ENCODE measurements around the gene SPATA25.
"Not testable (repeated sequence)": the region's sequence is repeated elsewhere in the genome, so short reads cannot be mapped to it uniquely, and the experiment has no call there.

SPATA25 gene

DNA sequence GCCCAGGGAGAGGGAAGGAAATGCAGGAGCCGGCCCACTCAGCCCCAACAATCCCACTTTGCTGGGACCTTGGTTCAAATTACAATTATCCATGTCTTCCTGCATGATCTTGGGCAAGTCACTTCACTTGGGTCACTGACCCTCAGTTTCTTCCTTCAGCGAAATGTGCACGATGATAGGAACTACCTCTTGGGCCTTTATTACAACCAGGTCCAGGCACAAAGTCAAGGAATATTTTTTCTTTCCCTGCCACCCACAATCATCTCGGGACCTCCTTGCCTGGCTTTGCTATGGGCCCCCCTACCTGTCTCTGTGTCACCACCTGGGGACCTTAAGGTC, 24.9 kb upstream of the SPATA25 start:
- no peak for DNase-seq

DNA sequence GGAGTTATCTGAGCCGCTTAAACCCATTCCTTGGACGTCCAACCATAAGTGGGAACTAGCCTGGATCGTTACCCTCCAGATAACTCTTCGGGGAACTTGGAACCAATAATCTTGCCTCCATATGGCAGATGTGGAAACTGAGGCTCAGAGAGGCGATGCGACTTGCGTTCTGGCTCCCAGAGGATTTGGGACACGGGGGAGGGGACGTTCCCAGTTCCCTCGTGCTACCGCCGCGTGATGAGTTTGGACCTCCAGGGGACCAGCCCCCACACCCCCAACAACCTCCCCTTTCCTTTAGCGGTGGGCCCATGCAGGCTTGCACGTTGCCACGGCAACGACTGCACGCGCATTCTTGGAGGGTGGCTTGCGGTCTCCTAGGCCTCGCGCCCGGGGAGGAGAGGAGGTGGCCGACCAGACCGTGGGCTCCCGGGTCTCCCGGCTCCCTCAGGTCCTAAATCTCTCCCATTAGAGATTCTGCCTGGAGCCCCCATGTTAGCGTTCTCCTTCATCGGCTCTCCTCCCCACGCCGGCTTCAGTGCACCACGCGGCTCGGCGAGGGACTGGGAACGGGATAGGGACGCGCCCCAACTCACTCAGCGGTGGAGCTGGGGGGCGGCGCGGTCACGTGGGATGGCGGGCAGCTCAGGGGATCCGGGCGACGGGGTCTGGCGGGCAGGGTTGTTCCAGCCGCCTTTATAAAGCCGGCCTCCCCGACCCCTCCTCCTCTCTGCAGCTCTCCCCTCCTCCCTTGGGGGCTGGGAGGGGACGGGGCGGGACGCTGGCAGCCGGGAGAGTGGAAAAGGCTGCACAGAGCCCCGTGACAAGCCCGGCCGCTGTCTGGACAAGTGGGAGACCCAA, 24.3 kb upstream of the SPATA25 start, which contains the start of gene PLTP:
Gene PLTP, minus strand, starts transcription at position 670 of the 858 bp plus-strand sequence. CDS start 703 bp downstream, outside the sequence.
- peak; percentile 31 for DNase-seq

DNA sequence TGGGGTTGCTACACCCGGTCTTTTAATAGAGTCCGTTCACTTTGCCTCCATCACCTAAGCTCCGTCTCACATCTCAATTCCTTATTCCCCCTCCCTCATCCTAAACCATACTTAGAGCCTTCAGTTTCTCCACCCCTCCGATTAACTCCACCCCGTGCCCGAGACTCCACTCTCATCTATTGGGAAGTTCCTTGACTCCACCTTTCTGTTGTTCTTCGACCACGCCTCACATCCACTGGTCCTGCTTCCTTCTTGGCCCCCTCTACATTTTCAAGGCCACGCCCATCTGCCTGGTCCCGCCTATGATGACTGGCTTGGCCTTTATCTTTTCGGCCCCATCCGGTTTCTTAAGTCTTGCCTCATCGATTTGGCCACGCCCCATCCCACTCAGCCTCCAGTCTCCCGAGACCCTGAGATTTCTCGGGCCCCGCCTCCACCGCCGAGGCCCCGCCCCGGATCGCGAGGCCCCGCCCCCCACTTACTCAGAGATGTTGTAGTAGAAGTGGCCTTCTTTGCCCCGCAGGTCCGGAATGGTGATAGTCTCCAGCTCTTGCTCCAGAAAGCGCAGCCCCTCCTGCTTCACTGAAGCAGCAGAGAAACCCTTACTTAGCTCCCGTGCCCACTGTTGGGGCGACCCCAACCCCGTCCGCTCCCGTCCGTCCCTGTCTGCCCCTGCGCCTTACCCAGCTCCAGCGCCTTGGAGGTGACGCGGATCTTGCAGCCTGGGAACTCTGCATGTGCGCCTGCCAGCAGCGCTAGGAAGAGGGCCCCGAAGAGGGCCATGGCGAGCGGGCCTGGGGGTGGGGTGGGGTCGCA, 23.5 kb upstream of the SPATA25 start:
- DNase-seq, result peak; percentile 88

DNA sequence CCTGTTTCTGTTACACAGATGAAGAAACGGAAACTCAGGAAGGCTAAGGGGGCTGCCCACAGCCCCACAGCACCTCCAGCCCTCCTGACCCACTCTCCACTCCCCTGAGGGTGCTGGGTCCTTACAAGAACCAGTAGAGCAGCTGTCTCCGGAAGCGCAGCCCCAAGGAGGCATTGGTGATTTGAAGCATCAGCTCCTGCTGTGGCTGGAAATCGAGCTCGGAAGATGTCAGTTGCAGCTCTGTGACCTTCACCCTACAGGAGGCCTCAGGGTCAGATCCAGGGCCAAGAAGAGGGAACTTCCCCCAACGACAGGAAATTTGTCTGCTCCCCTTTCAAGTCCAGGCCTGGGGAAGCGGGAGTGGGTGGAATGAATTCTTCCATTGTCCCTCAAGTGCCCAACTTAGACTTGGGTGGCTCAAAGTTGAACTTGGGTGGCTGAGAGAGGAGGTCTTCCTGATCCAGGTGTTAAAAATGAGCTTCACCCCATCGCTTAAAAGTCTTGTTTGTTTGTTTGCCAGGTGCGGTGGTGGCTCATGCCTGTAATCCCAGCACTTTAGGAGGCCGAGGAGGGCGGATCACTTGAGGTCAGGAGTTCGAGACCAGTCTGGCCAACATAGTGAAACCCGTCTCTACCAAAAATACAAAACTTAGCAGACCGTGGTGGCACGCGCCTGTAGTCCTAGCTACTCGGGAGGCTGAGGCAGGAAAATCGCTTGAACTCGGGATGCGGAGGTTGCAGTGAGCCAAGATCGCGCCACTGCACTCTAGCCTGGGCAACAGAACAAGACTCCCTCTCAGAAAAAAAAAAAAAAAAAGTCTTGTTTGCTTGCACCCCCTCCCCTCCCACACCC, 22.6 kb upstream of the SPATA25 start:
- DNase-seq, result no peak

DNA sequence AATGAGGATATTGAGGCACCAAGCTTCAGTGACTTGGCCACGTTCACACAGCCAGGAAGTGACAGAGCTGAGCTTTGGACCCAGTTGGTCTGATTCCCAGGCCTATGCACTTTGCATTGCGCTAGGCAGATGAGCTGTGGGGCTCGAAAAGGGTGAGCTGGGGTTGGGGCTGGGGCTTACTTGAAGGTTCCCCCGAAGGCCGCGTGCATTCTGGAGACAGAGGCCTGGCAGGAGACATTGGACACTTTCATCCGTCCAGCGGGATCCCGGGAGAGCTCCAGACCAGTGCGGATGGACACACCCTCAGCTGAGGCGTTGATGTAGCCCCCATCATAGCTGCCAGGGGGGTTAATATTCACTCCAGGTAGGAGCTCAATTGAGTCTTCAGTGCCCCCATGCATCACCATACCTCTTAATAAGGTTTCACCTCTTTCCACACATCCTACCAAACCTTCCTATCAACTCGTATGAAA, 21.9 kb upstream of the SPATA25 start:
- no peak for DNase-seq

DNA sequence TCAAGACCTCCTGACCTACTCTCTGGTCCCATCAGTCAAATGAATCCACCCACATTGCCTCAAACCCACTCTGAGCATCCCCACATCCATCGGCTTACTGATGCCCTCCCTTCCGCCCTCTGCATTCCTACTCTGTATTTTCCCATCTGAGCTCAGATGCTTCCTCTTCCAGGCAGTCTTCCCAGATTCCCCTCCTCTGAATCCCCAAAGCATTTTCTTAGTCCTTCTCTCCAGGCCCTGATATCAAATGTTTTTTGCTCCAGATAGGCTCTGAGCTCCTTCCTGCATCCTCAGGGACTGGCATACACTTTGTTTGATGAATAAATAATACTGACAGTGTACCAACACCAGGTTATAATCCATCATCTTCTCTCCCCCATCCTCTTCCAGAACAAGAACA, 20.7 kb upstream of the SPATA25 start:
- DNase-seq, result no peak

DNA sequence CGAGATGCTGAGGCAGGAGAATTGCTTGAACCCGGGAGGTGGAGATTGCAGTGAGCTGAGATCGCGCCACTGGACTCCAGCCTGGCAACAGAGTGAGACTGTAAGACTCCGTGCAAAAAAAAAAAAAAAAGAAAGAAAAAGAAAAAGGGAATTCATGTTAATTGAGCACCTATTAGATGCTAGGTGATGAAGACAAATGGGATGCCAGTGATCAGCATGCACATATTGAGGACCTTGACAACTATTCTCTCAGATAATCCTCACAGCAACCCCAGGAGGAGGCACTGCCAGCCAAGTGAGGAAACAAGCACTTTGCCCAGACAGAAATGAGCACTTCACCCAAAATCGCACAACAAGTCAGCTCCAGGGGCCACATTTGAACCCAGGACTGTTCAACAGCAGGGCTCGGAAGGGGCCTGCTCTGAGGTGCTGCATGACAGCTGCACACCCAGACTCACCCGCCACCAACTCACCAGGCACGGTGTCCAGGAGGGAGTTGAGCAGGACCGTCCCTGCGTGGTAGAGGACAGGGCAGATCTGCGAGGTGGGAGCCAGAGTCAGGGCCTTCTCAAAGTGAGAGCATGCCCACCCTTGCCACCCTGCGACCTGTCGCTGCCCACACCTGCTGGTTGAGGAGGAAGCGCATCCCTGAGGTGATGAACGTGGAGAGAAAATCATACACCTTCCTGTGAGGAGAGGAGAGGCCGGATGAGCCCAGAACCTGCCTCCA, 20.0 kb upstream of the SPATA25 start:
- DNase-seq, result no peak

GRCh38 chr20:45905505-45906079, 18.2 kb upstream of the SPATA25 start:
- DNase-seq, result no peak

DNA sequence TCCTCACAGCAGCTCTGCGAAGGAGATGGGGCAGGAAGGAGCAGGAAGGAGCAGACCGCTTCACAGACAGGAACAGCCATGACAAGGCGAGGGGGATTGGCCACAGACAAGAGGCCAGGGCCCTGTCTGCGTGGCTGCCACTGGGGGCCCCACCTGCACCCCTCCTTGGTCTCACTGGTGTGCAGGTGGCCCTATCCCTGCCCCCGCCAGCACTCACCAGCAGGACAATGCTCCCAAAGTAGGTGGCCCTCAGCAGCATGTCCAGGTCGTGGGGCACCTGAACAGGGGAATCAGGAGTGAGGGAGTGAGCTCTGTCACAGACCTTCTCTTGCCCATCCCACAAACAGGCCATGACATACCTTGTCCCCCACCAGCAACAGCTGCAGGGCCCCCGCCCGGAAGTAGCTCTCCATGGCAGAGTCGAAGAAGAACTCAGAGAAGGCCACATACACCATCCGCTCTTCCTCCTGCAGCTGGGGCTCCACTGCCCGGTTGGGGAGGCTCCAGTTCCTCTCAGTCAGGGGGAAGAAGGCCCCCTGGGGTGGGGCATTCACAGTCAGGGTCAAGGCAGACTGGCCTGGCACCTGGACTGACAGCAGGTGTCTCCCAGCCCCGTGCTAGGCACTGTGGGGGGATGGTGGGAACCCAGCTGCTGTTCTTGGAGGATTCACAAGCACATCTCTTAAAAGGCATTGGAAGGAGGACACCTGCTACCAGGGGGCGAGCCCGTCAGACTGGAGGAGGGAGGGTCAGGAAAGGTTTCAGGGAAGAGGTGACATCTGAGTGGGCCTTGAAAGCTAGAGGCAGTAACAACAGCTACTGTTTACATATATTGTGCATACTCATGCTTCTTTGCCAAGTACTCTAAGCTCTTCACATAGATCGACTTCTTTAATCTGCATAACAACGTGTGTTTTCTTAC, 17.4 kb upstream of the SPATA25 start:
- DNase-seq, result no peak

- DNase-seq, result no peak
Measured at GRCh38 chr20:45902199-45902701, 14.8 kb upstream of the SPATA25 start.

DNA sequence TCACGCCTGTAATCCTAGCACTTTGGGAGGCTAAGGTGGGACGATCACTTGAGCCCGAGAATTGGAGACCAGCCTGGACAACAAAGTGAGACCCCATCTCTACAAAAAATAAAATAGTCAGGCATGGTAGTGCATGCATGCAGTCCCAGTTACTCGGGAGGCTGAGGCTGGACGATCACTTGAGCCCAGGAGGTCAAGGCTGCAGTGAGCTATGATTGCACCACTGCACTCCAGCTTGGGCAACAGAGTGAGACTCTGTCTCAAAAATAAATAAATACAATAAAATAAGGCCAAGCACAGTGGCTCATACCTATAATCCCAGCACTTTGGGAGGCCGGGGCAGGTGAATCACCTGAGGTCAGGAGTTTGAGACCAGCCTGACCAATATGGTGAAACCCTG, 13.9 kb upstream of the SPATA25 start:
- not testable (repeated sequence) for DNase-seq

GRCh38 chr20:45899046-45899835, 11.8 kb upstream of the SPATA25 start:
- no peak for DNase-seq

GRCh38 chr20:45898285-45898684, 10.9 kb upstream of the SPATA25 start:
- DNase-seq, result no peak

GRCh38 chr20:45897692-45898091, 10.3 kb upstream of the SPATA25 start:
- no peak for DNase-seq

DNA sequence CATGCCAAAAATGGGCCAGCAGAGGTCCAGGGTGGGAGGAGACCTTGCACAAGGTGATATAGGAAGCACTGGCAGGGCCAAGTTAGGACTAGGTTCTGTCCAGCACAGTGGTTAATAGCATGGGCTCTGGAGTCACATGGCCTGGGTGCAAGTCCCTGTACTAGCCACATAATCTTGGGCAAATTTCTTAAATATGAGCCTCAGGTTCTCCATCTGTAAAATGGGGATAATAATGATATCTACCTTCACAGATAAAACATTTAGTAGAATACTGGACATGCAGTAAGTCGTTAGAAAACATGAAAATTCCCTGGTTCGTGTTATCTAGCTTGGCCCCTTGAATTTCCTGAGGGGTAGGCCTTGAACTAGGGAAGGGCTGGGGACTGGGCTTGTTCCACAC, 9.9 kb upstream of the SPATA25 start:
- DNase-seq, result no peak

DNA sequence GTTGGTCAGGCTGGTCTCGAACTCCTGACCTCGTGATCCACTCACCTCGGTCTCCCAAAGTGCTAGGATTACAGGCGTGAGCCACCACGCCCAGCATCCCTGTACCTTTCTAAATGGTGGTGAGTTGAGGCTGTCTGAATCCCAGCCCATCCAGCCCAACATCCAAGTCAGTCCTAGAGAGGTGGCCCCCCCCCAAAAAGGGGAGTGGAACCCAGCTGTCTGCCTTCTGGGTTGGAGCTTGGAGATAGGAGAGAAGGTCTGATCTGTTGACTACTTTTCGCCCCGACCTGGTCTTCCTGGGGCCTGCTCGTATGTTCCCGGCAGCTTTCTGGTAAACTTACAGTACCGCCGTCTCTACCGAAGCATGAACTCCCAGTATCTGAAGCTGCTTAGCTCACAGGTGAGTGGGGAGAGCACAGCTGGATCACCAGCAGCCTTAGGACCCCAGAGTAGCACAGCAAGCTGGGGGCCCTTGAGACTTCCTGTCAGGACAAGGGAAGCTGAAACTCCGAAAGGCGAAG, 9.3 kb upstream of the SPATA25 start:
- DNase-seq, result no peak

DNA sequence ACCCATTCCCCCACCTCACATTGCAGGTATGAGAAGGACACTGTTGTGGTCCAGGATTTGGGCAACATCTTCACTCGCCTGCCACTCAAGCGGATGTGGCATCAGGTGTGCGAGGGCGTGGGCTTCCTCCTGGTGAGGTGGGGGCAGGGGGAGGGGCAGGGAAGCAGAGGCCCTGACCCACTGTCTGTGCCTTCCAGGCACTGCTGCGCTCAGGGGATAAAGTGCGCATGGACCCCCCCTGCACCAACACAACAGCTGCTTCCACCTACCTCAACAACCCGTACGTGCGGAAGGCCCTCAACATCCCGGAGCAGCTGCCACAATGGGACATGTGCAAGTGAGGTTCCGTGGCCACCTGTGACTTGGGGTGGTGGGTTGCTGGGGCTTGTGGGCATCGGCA, 7.4 kb upstream of the SPATA25 start:
- no peak for DNase-seq

GRCh38 chr20:45893831-45894230, 6.4 kb upstream of the SPATA25 start:
- no peak for DNase-seq

GRCh38 chr20:45892828-45893500, 5.5 kb upstream of the SPATA25 start:
- DNase-seq, result peak; percentile 50

All from activated gamma-delta T cell treated with Interleukin-2 at 50 U/mL for 16 hours (primary cell).